Hematopoietic multipotent progenitor cell treated with erythropoietin and hydrocortisone succinate and interleukin-3 and kit ligand, for 8 days (in vitro differentiated cells): ENCODE results near the gene SAAL1.

Experiments
- DNase-seq: peaks from one replicate; pipeline ENCODE4 v3.0.0-alpha.2; 2015

SAAL1 gene

DNA sequence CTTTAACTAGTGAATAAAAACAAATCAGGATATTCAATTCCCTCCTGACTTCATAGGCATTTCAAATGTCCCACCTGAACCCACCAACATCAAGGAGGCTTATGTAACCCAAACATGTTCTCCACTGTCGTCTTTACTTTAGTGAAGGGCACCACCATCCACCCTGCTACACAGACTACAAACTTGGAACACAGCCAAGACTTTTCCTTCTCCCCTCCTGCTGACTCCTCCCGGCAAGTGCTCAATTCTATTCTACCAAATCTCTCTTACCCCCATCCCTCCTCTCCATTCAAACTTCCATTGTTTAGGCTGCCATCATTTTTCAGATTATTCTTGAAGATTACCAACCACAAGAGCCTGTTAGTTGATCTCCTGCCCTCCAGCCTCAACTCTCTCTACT, 24.3 kb downstream of the SAAL1 start:
- no peak for DNase-seq

DNA sequence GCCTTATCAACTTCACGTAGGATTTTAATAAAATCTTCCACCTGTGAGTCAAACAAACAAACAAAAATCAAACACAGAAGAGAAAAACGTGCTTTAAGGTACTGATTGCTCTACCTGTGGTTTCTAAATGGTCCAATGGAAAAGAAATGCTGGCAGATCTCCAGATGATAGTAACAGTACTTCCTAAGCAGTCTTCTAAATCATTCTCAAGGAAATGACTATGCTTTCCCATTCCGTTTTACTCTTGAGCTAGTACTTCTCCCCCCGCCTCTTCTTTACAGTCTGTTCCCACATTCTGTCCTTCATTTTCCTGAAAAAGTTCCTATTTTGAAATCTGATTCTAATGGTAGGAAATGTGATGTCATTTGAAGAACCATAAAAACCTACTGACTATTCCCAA, 25.4 kb downstream of the SAAL1 start:
- DNase-seq = no peak

DNA sequence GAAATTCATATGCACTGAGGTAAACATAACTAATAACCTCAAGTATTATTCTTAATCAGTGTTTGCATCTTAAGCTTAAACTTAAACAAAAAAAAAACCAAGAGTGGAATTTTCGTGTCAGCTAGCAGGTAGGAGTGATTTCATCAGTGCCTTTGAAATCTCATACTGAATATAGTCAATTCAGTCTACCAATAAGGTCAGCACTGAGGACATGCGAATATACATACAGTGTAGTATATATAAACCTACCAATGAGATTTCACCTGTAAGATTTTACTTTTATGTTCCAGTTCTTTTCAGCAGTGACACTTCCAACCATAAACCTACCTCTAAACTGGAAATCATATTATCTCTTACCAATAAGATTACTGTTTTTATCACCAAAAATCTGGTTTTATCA, 27.0 kb downstream of the SAAL1 start:
- no peak for DNase-seq

DNA sequence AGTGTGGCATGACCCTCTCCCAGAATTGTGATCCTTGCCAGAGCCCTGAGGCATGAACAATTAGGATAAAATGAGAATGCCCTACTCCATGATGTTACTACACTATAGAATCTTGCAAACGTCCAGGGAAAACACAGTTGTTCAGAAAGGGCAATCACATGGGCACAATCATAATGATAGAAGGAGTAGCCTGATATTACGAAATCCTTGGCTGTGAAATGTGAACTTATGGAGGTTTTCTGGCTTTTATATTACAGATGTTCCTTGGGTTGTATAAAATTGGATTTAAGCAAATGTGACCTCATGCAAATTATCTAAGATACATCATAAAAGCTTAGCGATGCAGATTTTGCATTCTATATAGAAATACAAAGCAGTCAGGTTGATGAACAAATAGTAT, 30.4 kb downstream of the SAAL1 start:
- no peak for DNase-seq

DNA sequence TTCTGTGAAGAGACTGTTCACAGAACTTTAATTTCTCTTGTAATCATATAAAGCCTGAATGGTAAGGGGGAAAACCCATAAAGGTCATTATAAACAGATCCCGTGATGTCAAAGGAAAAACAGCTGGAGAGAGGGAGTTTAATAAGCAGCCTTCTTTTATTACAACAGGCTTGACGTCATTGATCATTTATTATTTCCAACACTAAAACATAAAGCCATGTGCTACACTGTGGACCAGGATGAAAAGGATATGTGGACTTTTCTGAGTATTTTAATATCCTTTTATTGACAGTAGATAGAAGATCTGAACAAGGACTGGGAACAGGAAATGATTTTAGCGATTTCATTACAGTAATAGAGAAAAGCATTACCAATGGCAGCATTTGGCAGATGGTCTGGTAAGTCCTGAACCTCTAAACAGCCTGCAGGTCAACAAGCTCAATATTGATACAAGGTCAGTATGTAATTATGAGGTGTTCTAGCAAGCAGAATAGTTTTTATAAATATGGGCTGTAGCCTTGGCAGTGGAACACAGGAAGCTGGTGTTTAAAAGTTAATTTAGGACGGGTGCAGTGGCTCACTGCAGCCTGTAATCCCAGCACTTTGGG, 34.7 kb downstream of the SAAL1 start:
- DNase-seq = no peak

DNA sequence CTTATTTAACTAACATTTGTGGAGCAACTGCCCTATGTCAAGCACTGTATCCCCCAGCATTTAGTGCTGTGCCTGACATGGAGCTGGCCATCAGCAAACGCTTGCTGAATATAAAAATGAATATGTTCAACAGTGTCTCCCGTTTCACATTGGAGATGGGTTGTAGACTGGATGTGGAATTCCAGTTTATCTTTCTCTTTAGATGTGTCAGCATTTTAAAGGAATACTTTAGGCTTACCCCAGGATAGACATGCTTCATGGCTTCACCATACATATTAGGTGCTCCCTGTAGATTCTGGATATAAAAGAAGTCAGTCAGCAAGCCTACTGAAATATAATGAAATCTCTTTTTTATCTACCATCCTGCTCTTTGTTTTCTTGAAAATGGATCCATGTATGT, 38.5 kb downstream of the SAAL1 start:
- DNase-seq = no peak

DNA sequence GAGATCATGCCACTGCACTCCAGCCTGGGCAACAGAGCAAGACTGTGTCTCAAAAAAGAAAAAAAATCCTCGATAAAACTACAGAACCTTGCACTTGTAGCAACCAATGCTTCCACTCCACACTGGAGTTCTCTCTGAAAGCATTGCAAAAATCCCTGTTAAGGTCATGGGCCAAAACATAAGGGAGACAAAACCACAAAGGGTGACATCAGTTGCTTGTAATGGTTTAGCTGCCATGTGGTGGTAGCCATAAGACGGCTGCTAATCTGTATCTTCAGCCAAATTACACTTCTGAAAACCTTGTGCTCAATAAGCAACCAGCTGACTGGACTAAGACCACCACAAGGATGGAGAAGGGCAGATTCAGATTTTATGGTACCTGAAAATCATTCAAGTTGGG, 39.3 kb downstream of the SAAL1 start:
- DNase-seq = no peak

DNA sequence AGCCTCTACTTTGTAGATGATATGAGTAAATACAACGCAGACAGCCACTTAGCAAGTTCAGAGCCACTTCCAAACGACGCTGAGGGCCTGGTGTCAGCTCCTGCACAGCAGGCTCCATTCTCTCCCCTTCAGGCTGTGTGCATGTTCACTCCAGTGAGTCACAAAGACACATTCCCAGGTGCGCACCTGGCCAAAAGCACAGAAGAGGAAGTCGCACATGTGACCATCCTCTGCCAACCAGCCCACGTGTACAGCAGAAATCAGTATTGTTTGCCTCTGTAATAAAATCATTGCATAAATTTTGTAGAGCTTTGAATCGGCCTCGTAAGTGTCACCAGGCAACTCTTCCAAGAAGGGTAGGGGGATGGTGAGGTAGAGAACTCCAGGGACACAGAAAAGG, 40.3 kb downstream of the SAAL1 start:
- no peak for DNase-seq

DNA sequence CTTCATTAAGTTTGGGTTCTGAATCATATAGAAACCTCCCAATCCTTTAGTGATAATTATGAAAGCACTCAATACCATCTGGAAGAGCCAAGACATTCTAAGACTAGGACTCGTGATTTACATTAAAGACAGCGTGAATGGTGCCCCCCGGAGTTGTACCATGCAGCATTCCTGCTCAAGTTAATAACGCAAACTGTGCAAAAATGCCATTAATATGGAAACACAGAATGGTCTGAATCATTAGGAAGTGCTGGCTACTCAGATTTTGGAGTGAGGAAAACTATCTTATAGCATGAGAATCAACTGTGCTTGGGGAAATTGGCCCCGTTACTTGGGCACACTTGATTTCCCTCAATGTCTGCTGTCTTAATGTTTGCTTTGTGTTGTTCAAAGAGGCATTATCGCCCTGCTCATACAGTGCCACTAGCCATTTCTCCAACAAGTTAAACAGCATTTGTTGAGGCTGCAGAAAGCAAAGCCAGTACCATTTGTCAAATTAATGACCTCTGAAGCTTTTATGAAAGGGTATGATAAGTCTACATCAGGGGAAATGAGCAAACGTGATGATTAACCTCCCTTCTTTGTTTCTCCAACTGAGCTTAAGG, 41.3 kb downstream of the SAAL1 start:
- no peak for DNase-seq

DNA sequence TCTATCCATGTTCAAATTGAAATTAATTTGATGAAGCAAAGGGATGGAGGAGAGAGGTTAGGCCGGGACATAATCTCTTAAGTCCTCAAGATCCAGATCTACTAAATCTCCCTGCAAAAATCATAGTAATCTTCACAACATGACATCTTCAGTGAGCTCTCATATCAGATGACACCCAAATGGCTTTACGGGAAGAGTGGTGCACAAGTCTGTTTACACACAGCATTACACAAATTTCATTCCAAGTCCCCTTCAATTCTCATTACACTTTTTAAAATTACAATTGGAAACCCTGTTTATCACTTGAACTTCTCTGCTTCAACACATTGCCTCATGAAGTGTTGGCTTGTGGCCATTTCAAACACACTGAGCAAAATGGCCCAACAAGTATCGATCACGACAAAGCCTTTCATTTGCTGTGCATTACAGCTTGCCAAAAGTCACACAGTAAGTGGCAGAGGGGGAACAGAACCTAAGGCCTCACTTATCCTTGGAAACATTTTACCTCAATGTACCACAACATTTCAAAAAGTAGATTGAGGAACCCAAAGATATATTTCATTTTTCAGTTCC, 41.9 kb downstream of the SAAL1 start:
- DNase-seq = no peak

DNA sequence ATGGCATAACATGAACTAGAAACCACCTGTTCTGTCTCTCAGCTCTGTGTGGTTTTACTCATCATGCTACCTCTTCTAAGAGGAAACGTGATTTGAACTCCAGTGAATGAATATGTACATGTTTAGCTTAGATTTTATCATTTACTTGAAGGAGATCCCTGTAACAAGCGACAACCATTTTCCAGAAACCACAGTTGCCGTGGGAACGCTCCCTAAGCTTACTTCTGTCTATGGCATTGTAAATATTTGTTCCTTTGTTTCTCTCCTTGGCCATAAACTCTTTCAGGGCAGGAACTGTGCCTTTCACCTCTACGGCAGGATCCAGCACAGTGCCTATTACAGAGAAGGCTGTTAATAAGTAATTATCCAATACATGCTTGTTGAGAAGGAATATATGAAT, 42.8 kb downstream of the SAAL1 start:
- no peak for DNase-seq

DNA sequence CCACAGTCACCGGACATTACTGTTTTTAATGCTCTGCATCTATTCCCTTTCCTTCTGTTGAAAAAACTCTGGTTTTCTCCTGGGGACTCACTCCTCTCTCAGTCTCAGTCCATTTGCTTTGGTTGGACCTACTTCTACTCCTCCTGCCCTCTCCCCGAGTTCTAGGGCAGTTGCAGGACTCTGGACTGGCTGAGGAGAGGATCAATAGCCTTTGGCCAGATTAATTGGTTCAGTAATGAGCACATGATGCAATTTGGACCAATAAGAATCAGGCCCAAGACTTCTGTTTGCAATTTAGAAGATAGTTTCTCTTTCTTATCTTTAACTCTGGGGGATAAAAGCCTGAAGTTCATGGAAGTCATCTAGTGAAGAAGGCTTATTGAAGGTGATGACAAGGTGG, 44.5 kb downstream of the SAAL1 start:
- no peak for DNase-seq

DNA sequence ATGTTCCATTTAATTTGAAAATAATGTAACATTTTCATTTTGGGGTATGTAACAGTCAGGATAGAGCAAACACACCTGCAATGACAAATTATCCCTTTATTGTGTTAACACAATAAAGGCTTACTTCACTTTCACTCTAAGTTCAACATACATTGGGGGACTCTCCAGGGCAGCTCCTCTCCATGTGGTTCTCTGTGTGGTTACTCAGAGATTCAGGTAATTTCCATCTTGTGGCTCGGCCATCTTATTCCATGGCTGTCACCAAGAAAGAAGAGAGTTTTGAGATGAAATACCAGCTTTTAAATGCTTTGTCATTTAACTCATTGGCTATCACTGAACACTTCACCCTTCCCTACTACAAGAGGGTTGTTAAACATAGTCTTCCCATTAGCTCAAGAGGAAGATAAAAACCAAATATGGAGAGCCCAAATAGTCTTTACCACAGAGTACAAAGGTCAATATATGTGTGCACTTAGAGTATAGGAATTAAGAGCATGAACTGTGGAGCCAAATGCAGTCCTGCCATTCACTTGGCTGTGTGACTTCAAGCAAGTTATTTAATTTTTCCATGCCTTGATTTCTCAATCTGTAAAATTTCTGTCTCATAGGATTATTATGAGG, 49.2 kb downstream of the SAAL1 start:
- DNase-seq = no peak

DNA sequence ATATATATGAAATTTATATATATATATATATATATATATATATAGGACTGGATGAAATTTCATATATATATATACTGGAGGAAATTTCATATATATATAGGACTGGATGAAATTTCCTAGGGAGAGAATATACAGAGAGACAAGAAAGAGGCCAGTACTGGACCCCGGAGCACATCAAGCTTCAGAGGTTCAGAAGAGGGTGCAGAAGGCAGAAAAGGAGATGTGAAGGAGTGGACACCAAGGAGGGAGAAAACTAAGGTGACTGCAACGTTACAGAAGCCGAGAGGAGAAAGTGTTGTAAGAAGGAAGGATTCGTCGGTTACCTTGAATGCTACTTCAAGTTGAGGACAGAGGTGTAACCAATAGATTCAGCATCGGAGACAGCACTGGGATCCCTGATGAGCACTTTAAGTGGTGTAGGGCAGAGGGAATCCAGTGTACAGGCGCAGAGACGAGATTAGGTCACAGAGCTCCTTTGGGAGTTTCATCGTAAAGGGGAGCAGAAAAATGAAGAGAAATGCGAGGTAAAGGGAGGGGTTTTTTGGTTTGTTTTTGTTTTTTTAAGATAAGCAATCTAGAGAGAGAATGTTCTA, 51.3 kb downstream of the SAAL1 start:
- DNase-seq = no peak

DNA sequence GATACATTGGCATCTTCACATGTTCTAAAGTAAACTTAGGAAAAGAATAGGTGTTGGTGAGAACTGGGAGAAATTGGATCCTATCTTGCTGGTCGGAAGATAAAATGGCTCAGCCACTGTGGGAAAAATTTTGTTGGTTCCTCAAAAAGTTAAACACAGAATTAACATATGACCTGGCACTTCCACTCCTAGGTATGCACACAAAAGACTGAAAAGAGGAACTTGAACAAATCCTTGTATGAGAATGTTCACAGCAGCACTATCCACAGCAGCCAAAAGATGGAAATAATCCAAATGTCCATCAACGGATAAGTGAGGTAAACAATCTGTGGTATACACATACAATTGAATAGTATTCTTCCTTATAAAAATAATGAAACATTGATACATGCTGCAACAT, 55.0 kb downstream of the SAAL1 start:
- no peak for DNase-seq

DNA sequence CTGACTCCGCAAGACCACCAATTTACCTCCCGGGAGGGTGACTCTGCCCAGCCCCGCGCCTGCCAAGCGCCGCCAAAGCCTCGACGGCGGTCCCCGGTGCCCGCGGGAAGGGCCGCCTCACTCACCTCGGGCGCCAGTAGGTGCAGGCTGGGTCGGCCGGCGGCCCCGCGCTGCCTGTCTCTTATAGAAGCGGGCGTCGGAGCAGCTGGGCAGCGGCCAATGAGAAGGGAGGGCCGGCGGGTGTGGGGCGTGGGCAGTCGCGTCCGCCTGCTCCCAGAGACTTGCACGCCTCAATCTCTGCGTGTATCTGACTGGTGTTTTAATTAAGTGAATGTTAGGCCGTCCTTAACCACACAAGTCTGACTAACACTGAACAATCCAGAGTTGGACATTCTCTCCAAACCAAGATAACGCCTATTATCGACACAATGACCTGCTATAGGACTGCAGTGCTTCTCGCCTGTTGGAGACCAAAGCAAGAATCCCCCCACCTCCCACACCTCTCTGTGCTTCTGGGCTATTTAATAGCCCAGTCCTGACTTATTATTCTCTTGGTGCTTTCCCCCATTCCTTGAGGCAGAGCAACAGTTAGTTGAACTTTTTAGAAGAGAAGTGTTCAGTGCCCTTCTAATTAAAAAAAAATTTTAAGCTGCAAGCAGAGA, 59.6 kb downstream of the SAAL1 start, which contains the start of gene TPH1:
Gene TPH1 (minus strand): TSS at position 154 of the 662 bp plus-strand sequence. CDS start 5,507 bp downstream, outside the sequence.
- no peak for DNase-seq

DNA sequence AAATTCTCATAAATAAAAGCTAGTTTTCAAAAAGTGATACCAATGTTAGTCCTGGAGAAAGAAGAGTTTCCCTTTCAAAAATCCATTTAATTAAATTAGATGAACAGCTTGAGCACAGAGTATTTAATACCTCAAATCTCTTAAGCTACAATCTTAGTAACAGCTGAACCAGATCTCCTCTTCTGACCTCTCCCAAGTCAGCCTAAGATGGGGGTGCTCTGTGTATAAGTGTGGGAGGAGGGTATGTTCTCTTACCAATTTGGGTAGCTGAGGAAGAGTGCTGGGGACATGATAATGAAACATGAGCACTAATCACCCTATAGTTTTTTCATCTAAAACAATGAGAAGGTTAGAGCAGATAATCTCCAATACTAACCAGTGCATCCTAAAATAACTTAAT, 69.4 kb downstream of the SAAL1 start:
- no peak for DNase-seq
